ENCODE data around the gene POLG. TPM values are rescaled to one million over a fixed set of nuclear protein-coding genes. Genes with fewer than 3 reads are reported as not detected.

The POLG gene
- total and polyA plus RNA-seq, 2 donors (not counting 1 experiment from before 2014, with no cell fraction given): 81.1 to 144 TPM

GRCh38 chr15:89307791-89308190 lies 26.8 kb downstream of the POLG start:
- CTCF ChIA-PET: no interaction called here
- ATAC-seq (ENCODE audit: low read depth): no peak

GRCh38 chr15:89307046-89307587 lies 27.5 kb downstream of the POLG start:
- DNase-seq (no peak), ATAC-seq (ENCODE audit: low read depth) (no peak)
- H3K4me3 Mint-ChIP-seq: no peak overlapping the region
- Histone ChIP-seq H2AFZ (ENCODE audit: insufficient read depth, low read depth, low read length, poor library complexity, severe bottlenecking) (no peak overlapping the region), H3K4me1 (ENCODE audit: control insufficient read depth in 2 of 2, insufficient read depth in 2 of 2, low read length in 2 of 2) (no peaks in the 10 kb centered on the region), H3K4me3 (ENCODE audit: control extremely low read depth in 1 of 5, extremely low read depth in 1 of 5, insufficient read depth in 1 of 5, low read depth in 2 of 5, low read length in 4 of 5) (no peak overlapping the region), H3K9ac (ENCODE audit: low read length) (no peak overlapping the region), H3K9me3 (ENCODE audit: control extremely low read depth in 1 of 3, control insufficient read depth in 2 of 3, insufficient read depth in 1 of 3, low read length in 2 of 3) (no peaks in the 10 kb centered on the region), H3K79me2 (ENCODE audit: control insufficient read depth, insufficient read depth, low read length) (no peaks in the 10 kb centered on the region), H4K20me1 (ENCODE audit: control insufficient read depth, insufficient read depth, low read length, poor library complexity, severe bottlenecking) (no peaks in the 10 kb centered on the region), H3K36me3 (replicated peaks in 1 of 2; ENCODE audit: control extremely low read depth in 1 of 2, control insufficient read depth in 1 of 2, extremely low read depth in 1 of 2, insufficient read depth in 2 of 2, low read length in 1 of 2) (peaks cover 0 to 4% of the 10 kb centered on the region in 2 experiments), H3K27me3 (replicated peaks in 1 of 4; ENCODE audit: control extremely low read depth in 1 of 4, control insufficient read depth in 3 of 4, insufficient read depth in 4 of 4, low read length in 3 of 4) (no peaks in the 10 kb centered on the region), H3K27ac (ENCODE audit: low read length in 2 of 2) (no peak overlapping the region), H3K4me2 (replicated peaks; ENCODE audit: low read depth, low read length, poor library complexity, severe bottlenecking) (no peak overlapping the region)
- no peak for TF ChIP-seq CTCF (IDR thresholded peaks at IDR 0.05)
- no peak for TF ChIP-seq EZH2 (IDR thresholded peaks at IDR 0.05; ENCODE audit: borderline replicate concordance, insufficient read depth, low read depth, low read length, poor library complexity, severe bottlenecking)
- CTCF ChIA-PET: no interaction called here
- POLR2A ChIA-PET: no interaction called here
- H3K9me3 Mint-ChIP-seq (ENCODE audit: insufficient read depth): no peaks in the 10 kb centered on the region
- no CpG with 5 or more reads among the region's 2 CpGs for WGBS (ENCODE audit: insufficient coverage)
- H3K27ac Mint-ChIP-seq: no peak overlapping the region
- intact Hi-C loops (cut with micrococcal nuclease): no loop called here
- no peaks in the 10 kb centered on the region for H3K27me3 Mint-ChIP-seq
- peaks cover 5% of the 10 kb centered on the region for H3K4me1 Mint-ChIP-seq

More at GRCh38 chr15:89307791-89308190, 26.8 kb downstream of the POLG start:
- Histone ChIP-seq H4K20me1 (ENCODE audit: control insufficient read depth, insufficient read depth, low read length, poor library complexity, severe bottlenecking) (no peaks in the 10 kb centered on the region), H3K27ac (ENCODE audit: low read length in 2 of 2) (no peak overlapping the region), H3K4me2 (replicated peaks; ENCODE audit: low read depth, low read length, poor library complexity, severe bottlenecking) (no peak overlapping the region), H3K4me3 (ENCODE audit: control extremely low read depth in 1 of 5, extremely low read depth in 1 of 5, insufficient read depth in 1 of 5, low read depth in 2 of 5, low read length in 4 of 5) (no peak overlapping the region), H3K27me3 (replicated peaks in 1 of 4; ENCODE audit: control extremely low read depth in 1 of 4, control insufficient read depth in 3 of 4, insufficient read depth in 4 of 4, low read length in 3 of 4) (no peaks in the 10 kb centered on the region), H3K9me3 (ENCODE audit: control extremely low read depth in 1 of 3, control insufficient read depth in 2 of 3, insufficient read depth in 1 of 3, low read length in 2 of 3) (no peaks in the 10 kb centered on the region), H3K4me1 (ENCODE audit: control insufficient read depth in 2 of 2, insufficient read depth in 2 of 2, low read length in 2 of 2) (no peaks in the 10 kb centered on the region), H3K9ac (ENCODE audit: low read length) (no peak overlapping the region), H2AFZ (ENCODE audit: insufficient read depth, low read depth, low read length, poor library complexity, severe bottlenecking) (no peak overlapping the region), H3K36me3 (replicated peaks in 1 of 2; ENCODE audit: control extremely low read depth in 1 of 2, control insufficient read depth in 1 of 2, extremely low read depth in 1 of 2, insufficient read depth in 2 of 2, low read length in 1 of 2) (peaks cover 2 to 4% of the 10 kb centered on the region in 2 experiments), H3K79me2 (ENCODE audit: control insufficient read depth, insufficient read depth, low read length) (no peaks in the 10 kb centered on the region)
- Mint-ChIP-seq H3K4me3 (no peak overlapping the region), H3K27ac (no peak overlapping the region), H3K9me3 (ENCODE audit: insufficient read depth) (no peaks in the 10 kb centered on the region), H3K27me3 (no peaks in the 10 kb centered on the region), H3K4me1 (peaks cover 5% of the 10 kb centered on the region)
- POLR2A ChIA-PET: no interaction called here
- no CpG with 5 or more reads among the region's 2 CpGs for WGBS (ENCODE audit: insufficient coverage)
- TF ChIP-seq CTCF (IDR thresholded peaks at IDR 0.05): no peak
- TF ChIP-seq EZH2 (IDR thresholded peaks at IDR 0.05; ENCODE audit: borderline replicate concordance, insufficient read depth, low read depth, low read length, poor library complexity, severe bottlenecking): no peak
- DNase-seq: no peak
- intact Hi-C loops (cut with micrococcal nuclease): no loop called here

Data from B cell (primary cell).